T47D (cell line): ENCODE measurements around the gene PRKD1.
A peak's percentile ranks its signal among the peaks of the same experiment; 100 is the strongest.

Source experiments
- DNase-seq, 2 experiments: peaks; one replicate each; pipeline versions ENCODE4 v3.0.0 to v3.0.0-alpha.2; 2011 to 2012; ENCODE audit warnings: low read depth in 1 of 2, low spot score in 1 of 2
- JUND ChIP-seq: IDR thresholded peaks from 2 replicates; pipeline ENCODE4 v1.6.1; 2012; ENCODE audit warnings: low read depth
- in situ Hi-C: cut with HindIII; loops from 2 replicates; pipeline ENCODE4 v1.10.0; 2016; ENCODE audit warnings: low sequenced_read_pairs, low pct_unique_long_range_greater_than_20kb

PRKD1 gene

GRCh38 chr14:29650554-29651269, 276.9 kb downstream of the PRKD1 start:
- no peak for TF ChIP-seq JUND
- in situ Hi-C loops = no loop called here
- no peak for DNase-seq

GRCh38 chr14:29649170-29649569, 278.5 kb downstream of the PRKD1 start:
- in situ Hi-C loops = no loop called here
- no peak for TF ChIP-seq JUND
- no peak for DNase-seq

- peak in 1 of 2 experiments; percentile 25 for DNase-seq
- in situ Hi-C loops = no loop called here
- TF ChIP-seq JUND = no peak
These were observed 279.6 kb downstream of the PRKD1 start for GRCh38 chr14:29648045-29648444.

GRCh38 chr14:29645117-29645516, 282.5 kb downstream of the PRKD1 start:
- no peak for TF ChIP-seq JUND
- in situ Hi-C loops = no loop called here
- no peak for DNase-seq

- DNase-seq = peak in 1 of 2 experiments; percentile 41
- in situ Hi-C loops = no loop called here
- no peak for TF ChIP-seq JUND
These were observed 284.0 kb downstream of the PRKD1 start for GRCh38 chr14:29643433-29644211.

GRCh38 chr14:29637411-29637810, 290.2 kb downstream of the PRKD1 start:
- peak; percentile 26 to 86 for DNase-seq
- TF ChIP-seq JUND = no peak
- in situ Hi-C loops = no loop called here

GRCh38 chr14:29636870-29637269, 290.8 kb downstream of the PRKD1 start:
- no peak for TF ChIP-seq JUND
- no peak for DNase-seq
- in situ Hi-C loops = no loop called here

GRCh38 chr14:29630566-29631160, 297.0 kb downstream of the PRKD1 start:
- in situ Hi-C loops = no loop called here

GRCh38 chr14:29629839-29630238, 297.8 kb downstream of the PRKD1 start:
- no peak for DNase-seq
- TF ChIP-seq JUND = no peak

More at GRCh38 chr14:29630566-29631160, 297.0 kb downstream of the PRKD1 start:
- DNase-seq = no peak
- TF ChIP-seq JUND = no peak

GRCh38 chr14:29627137-29627536, 300.5 kb downstream of the PRKD1 start:
- in situ Hi-C loops = no loop called here
- TF ChIP-seq JUND = no peak
- DNase-seq = no peak

More at GRCh38 chr14:29629839-29630238, 297.8 kb downstream of the PRKD1 start:
- in situ Hi-C loops = no loop called here

GRCh38 chr14:29618323-29619067, 309.2 kb downstream of the PRKD1 start:
- in situ Hi-C loops = no loop called here
- DNase-seq = no peak
- TF ChIP-seq JUND = no peak

GRCh38 chr14:29616922-29617321, 310.7 kb downstream of the PRKD1 start:
- in situ Hi-C loops = no loop called here
- TF ChIP-seq JUND = no peak
- DNase-seq = no peak
